ENCODE data around the gene POLD2.

GRCh38 chr7:44108768-44109750, 14.3 kb downstream of the POLD2 start:
- TF ChIP-seq EZH2 (IDR thresholded peaks at IDR 0.05; ENCODE audit: low read length, missing control alignments) (no peak), CTCF (conservative IDR thresholded peaks at IDR 0.05 in 1 of 2, IDR thresholded peaks at IDR 0.05 in 1 of 2; ENCODE audit: low read depth in 1 of 2, low read length in 2 of 2) (no peak)
